ENCODE data around the gene PRKACG.

The PRKACG gene

DNA sequence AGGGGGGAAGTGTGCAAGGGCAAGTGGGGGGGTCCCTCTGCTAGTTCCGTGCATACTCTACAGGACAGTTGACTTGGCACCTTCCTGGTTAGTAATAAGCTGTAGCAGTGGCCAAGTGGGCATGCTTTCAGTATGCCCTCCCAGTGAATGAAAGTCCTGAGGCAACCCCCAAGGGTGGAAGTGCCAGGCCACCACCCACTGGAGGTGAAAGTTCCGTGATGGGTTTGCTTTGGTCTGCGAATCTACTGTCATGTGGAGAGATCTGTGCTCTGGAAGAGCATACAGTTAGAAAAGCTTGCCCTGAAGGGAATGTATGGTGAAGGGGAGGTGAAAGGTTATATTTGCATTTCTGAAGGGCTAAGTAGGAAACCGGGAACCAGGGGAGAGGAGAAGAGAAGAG lies 31.9 kb upstream of the PRKACG start:
- no peaks in the 10 kb centered on the region for H3K9me3 ChIP-seq (ENCODE audit: control insufficient read depth in 1 of 2, low read length in 2 of 2)
- H3K4me1 ChIP-seq (ENCODE audit: control insufficient read depth in 1 of 2, insufficient read depth in 2 of 2, low read length in 2 of 2): peaks cover 5 to 7% of the 10 kb centered on the region in 2 donors
- no peaks in the 10 kb centered on the region for H3K27me3 ChIP-seq (ENCODE audit: control insufficient read depth in 1 of 2, insufficient read depth in 2 of 2, low read length in 2 of 2)
- H3K36me3 ChIP-seq (ENCODE audit: control insufficient read depth in 1 of 2, insufficient read depth in 2 of 2, low read length in 2 of 2): peaks cover 0 to 27% of the 10 kb centered on the region in 2 donors
- no peak overlapping the region for H3K9ac ChIP-seq (ENCODE audit: low read depth in 1 of 2, low read length in 2 of 2)
- H3K4me3 ChIP-seq (ENCODE audit: low read depth in 1 of 2, low read length in 2 of 2): no peak overlapping the region
- H3K27ac ChIP-seq (ENCODE audit: low read depth, low read length): no peak overlapping the region

- peaks cover 5 to 7% of the 10 kb centered on the region in 2 donors for H3K4me1 ChIP-seq (ENCODE audit: control insufficient read depth in 1 of 2, insufficient read depth in 2 of 2, low read length in 2 of 2)
- no peak overlapping the region for H3K9ac ChIP-seq (ENCODE audit: low read depth in 1 of 2, low read length in 2 of 2)
- H3K27me3 ChIP-seq (ENCODE audit: control insufficient read depth in 1 of 2, insufficient read depth in 2 of 2, low read length in 2 of 2): no peaks in the 10 kb centered on the region
- no peak overlapping the region for H3K4me3 ChIP-seq (ENCODE audit: low read depth in 1 of 2, low read length in 2 of 2)
- no peak overlapping the region for H3K27ac ChIP-seq (ENCODE audit: low read depth, low read length)
- H3K36me3 ChIP-seq (ENCODE audit: control insufficient read depth in 1 of 2, insufficient read depth in 2 of 2, low read length in 2 of 2): peaks cover 0 to 27% of the 10 kb centered on the region in 2 donors
- H3K9me3 ChIP-seq (ENCODE audit: control insufficient read depth in 1 of 2, low read length in 2 of 2): no peaks in the 10 kb centered on the region
Measured at GRCh38 chr9:69044240-69045219, 30.6 kb upstream of the PRKACG start.

GRCh38 chr9:69040646-69041045 lies 26.7 kb upstream of the PRKACG start:
- no peak overlapping the region for H3K27ac ChIP-seq (ENCODE audit: low read depth, low read length)
- no peak overlapping the region for H3K4me3 ChIP-seq (ENCODE audit: low read depth in 1 of 2, low read length in 2 of 2)
- H3K4me1 ChIP-seq (ENCODE audit: control insufficient read depth in 1 of 2, insufficient read depth in 2 of 2, low read length in 2 of 2): peaks cover 12 to 14% of the 10 kb centered on the region in 2 donors
- H3K9me3 ChIP-seq (ENCODE audit: control insufficient read depth in 1 of 2, low read length in 2 of 2): no peaks in the 10 kb centered on the region
- no peaks in the 10 kb centered on the region for H3K27me3 ChIP-seq (ENCODE audit: control insufficient read depth in 1 of 2, insufficient read depth in 2 of 2, low read length in 2 of 2)
- no peak overlapping the region for H3K9ac ChIP-seq (ENCODE audit: low read depth in 1 of 2, low read length in 2 of 2)
- no peaks in the 10 kb centered on the region for H3K36me3 ChIP-seq (ENCODE audit: control insufficient read depth in 1 of 2, insufficient read depth in 2 of 2, low read length in 2 of 2)

- Histone ChIP-seq H3K4me1 (ENCODE audit: control insufficient read depth in 1 of 2, insufficient read depth in 2 of 2, low read length in 2 of 2) (peaks cover 11% of the 10 kb centered on the region in 2 donors), H3K36me3 (ENCODE audit: control insufficient read depth in 1 of 2, insufficient read depth in 2 of 2, low read length in 2 of 2) (no peaks in the 10 kb centered on the region), H3K9ac (ENCODE audit: low read depth in 1 of 2, low read length in 2 of 2) (peak overlapping the region; percentile 80 to 98), H3K9me3 (ENCODE audit: control insufficient read depth in 1 of 2, low read length in 2 of 2) (no peaks in the 10 kb centered on the region), H3K4me3 (ENCODE audit: low read depth in 1 of 2, low read length in 2 of 2) (peak overlapping the region; percentile 98 to 99), H3K27me3 (ENCODE audit: control insufficient read depth in 1 of 2, insufficient read depth in 2 of 2, low read length in 2 of 2) (no peaks in the 10 kb centered on the region), H3K27ac (ENCODE audit: low read depth, low read length) (no peak overlapping the region)
Measured at GRCh38 chr9:69036799-69037198, 22.9 kb upstream of the PRKACG start.

- Histone ChIP-seq H3K9ac (ENCODE audit: low read depth in 1 of 2, low read length in 2 of 2) (peak overlapping the region; percentile 80 to 98), H3K4me3 (ENCODE audit: low read depth in 1 of 2, low read length in 2 of 2) (peak overlapping the region; percentile 98 to 99), H3K27ac (ENCODE audit: low read depth, low read length) (peak overlapping the region; percentile 65), H3K36me3 (ENCODE audit: control insufficient read depth in 1 of 2, insufficient read depth in 2 of 2, low read length in 2 of 2) (no peaks in the 10 kb centered on the region), H3K4me1 (ENCODE audit: control insufficient read depth in 1 of 2, insufficient read depth in 2 of 2, low read length in 2 of 2) (peaks cover 11% of the 10 kb centered on the region in 2 donors), H3K9me3 (ENCODE audit: control insufficient read depth in 1 of 2, low read length in 2 of 2) (no peaks in the 10 kb centered on the region), H3K27me3 (ENCODE audit: control insufficient read depth in 1 of 2, insufficient read depth in 2 of 2, low read length in 2 of 2) (no peaks in the 10 kb centered on the region)
Measured at GRCh38 chr9:69036309-69036708, 22.4 kb upstream of the PRKACG start.

DNA sequence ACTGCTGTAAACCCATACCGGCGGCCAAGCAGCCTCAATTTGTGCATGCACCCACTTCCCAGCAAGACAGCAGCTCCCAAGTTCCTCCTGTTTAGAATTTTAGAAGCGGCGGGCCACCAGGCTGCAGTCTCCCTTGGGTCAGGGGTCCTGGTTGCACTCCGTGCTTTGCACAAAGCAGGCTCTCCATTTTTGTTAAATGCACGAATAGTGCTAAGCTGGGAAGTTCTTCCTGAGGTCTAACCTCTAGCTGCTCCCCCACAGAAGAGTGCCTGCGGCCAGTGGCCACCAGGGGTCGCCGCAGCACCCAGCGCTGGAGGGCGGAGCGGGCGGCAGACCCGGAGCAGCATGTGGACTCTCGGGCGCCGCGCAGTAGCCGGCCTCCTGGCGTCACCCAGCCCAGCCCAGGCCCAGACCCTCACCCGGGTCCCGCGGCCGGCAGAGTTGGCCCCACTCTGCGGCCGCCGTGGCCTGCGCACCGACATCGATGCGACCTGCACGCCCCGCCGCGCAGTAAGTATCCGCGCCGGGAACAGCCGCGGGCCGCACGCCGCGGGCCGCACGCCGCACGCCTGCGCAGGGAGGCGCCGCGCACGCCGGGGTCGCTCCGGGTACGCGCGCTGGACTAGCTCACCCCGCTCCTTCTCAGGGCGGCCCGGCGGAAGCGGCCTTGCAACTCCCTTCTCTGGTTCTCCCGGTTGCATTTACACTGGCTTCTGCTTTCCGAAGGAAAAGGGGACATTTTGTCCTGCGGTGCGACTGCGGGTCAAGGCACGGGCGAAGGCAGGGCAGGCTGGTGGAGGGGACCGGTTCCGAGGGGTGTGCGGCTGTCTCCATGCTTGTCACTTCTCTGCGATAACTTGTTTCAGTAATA lies 21.8 kb upstream of the PRKACG start, which contains the start of gene FXN:
Gene FXN (plus strand): TSS at position 315 of the 871 bp plus-strand sequence. CDS start 31 bp downstream, at position 346.
- Histone ChIP-seq H3K4me1 (ENCODE audit: control insufficient read depth in 1 of 2, insufficient read depth in 2 of 2, low read length in 2 of 2) (peaks cover 11% of the 10 kb centered on the region in 2 donors), H3K9ac (ENCODE audit: low read depth in 1 of 2, low read length in 2 of 2) (peak within 1 kb of the TSS; percentile 80 to 98), H3K4me3 (ENCODE audit: low read depth in 1 of 2, low read length in 2 of 2) (peak within 1 kb of the TSS; percentile 98 to 99), H3K36me3 (ENCODE audit: control insufficient read depth in 1 of 2, insufficient read depth in 2 of 2, low read length in 2 of 2) (no peaks in the 10 kb centered on the region), H3K27ac (ENCODE audit: low read depth, low read length) (peak within 1 kb of the TSS; percentile 65), H3K9me3 (ENCODE audit: control insufficient read depth in 1 of 2, low read length in 2 of 2) (no peaks in the 10 kb centered on the region), H3K27me3 (ENCODE audit: control insufficient read depth in 1 of 2, insufficient read depth in 2 of 2, low read length in 2 of 2) (no peaks in the 10 kb centered on the region)

GRCh38 chr9:69034071-69034470 lies 20.2 kb upstream of the PRKACG start:
- Histone ChIP-seq H3K36me3 (ENCODE audit: control insufficient read depth in 1 of 2, insufficient read depth in 2 of 2, low read length in 2 of 2) (no peaks in the 10 kb centered on the region), H3K4me1 (ENCODE audit: control insufficient read depth in 1 of 2, insufficient read depth in 2 of 2, low read length in 2 of 2) (peaks cover 11% of the 10 kb centered on the region in 2 donors), H3K9me3 (ENCODE audit: control insufficient read depth in 1 of 2, low read length in 2 of 2) (no peaks in the 10 kb centered on the region), H3K4me3 (ENCODE audit: low read depth in 1 of 2, low read length in 2 of 2) (no peak overlapping the region), H3K27ac (ENCODE audit: low read depth, low read length) (no peak overlapping the region), H3K27me3 (ENCODE audit: control insufficient read depth in 1 of 2, insufficient read depth in 2 of 2, low read length in 2 of 2) (no peaks in the 10 kb centered on the region), H3K9ac (ENCODE audit: low read depth in 1 of 2, low read length in 2 of 2) (no peak overlapping the region)

GRCh38 chr9:69030851-69031645 lies 17.1 kb upstream of the PRKACG start:
- Histone ChIP-seq H3K9me3 (ENCODE audit: control insufficient read depth in 1 of 2, low read length in 2 of 2) (no peaks in the 10 kb centered on the region), H3K4me1 (ENCODE audit: control insufficient read depth in 1 of 2, insufficient read depth in 2 of 2, low read length in 2 of 2) (peaks cover 4% of the 10 kb centered on the region in 2 donors), H3K9ac (ENCODE audit: low read depth in 1 of 2, low read length in 2 of 2) (no peak overlapping the region), H3K4me3 (ENCODE audit: low read depth in 1 of 2, low read length in 2 of 2) (no peak overlapping the region), H3K36me3 (ENCODE audit: control insufficient read depth in 1 of 2, insufficient read depth in 2 of 2, low read length in 2 of 2) (no peaks in the 10 kb centered on the region), H3K27me3 (ENCODE audit: control insufficient read depth in 1 of 2, insufficient read depth in 2 of 2, low read length in 2 of 2) (no peaks in the 10 kb centered on the region), H3K27ac (ENCODE audit: low read depth, low read length) (no peak overlapping the region)

DNA sequence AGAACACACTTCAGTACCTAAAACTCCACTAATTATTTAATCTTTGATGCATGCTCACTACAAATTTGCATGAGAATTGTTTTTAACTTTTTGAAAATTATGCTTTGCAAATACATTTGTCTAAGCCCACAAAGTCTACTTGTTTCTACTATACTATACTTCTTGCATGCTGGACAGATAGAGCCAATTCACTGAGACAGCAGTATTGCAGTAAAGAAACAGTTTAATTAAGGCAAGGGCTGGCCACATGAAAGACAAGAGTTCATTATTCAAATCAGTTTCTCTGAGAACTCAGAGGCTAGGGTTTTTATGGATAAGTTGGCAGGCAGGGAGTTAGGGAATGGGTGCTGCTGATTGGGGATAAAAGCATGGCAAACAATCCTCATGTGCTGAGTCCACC lies 15.6 kb upstream of the PRKACG start:
- no peaks in the 10 kb centered on the region for H3K9me3 ChIP-seq (ENCODE audit: control insufficient read depth in 1 of 2, low read length in 2 of 2)
- H3K27ac ChIP-seq (ENCODE audit: low read depth, low read length): no peak overlapping the region
- no peaks in the 10 kb centered on the region for H3K4me1 ChIP-seq (ENCODE audit: control insufficient read depth in 1 of 2, insufficient read depth in 2 of 2, low read length in 2 of 2)
- H3K27me3 ChIP-seq (ENCODE audit: control insufficient read depth in 1 of 2, insufficient read depth in 2 of 2, low read length in 2 of 2): no peaks in the 10 kb centered on the region
- H3K4me3 ChIP-seq (ENCODE audit: low read depth in 1 of 2, low read length in 2 of 2): no peak overlapping the region
- H3K36me3 ChIP-seq (ENCODE audit: control insufficient read depth in 1 of 2, insufficient read depth in 2 of 2, low read length in 2 of 2): no peaks in the 10 kb centered on the region
- H3K9ac ChIP-seq (ENCODE audit: low read depth in 1 of 2, low read length in 2 of 2): no peak overlapping the region
